Liver (tissue), 9 donors: Measurements from ENCODE around the gene COPG2. TPM values are rescaled to one million over a fixed set of nuclear protein-coding genes. Genes with fewer than 3 reads are reported as not detected.

Experiments
- DNase-seq: peaks from one replicate; pipeline ENCODE4 v3.0.0-alpha.2; 2017; ENCODE audit warnings: low spot score
- H3K27ac ChIP-seq, 2 donors: one replicate each; pipeline ENCODE4 v1.7.0; 2013; ENCODE audit warnings: inconsistent platforms in 2 of 2, low read length in 2 of 2, control low read depth in 1 of 2, low read depth in 1 of 2, mild to moderate bottlenecking in 1 of 2
- H3K27me3 ChIP-seq, 4 donors: one replicate each; pipeline versions ENCODE4 v1.6.1 to v1.7.0; 2013; ENCODE audit warnings: low read length in 3 of 4, inconsistent platforms in 1 of 4, mild to moderate bottlenecking in 1 of 4, moderate library complexity in 1 of 4; ENCODE audit not compliant: control insufficient read depth in 4 of 4, insufficient read depth in 4 of 4
- H3K36me3 ChIP-seq, 4 donors: one replicate each; pipeline versions ENCODE4 v1.6.1 to v1.7.0; 2013; ENCODE audit warnings: low read length in 3 of 4, mild to moderate bottlenecking in 3 of 4, low read depth in 1 of 4, moderate library complexity in 1 of 4; ENCODE audit not compliant: control insufficient read depth in 4 of 4, insufficient read depth in 3 of 4
- H3K4me1 ChIP-seq, 4 donors: one replicate each; pipeline versions ENCODE4 v1.6.1 to v1.7.0; 2013; ENCODE audit warnings: low read length in 3 of 4, mild to moderate bottlenecking in 3 of 4, moderate library complexity in 1 of 4; ENCODE audit not compliant: control insufficient read depth in 4 of 4, insufficient read depth in 4 of 4
- H3K4me3 ChIP-seq, 3 donors: one replicate each; pipeline versions ENCODE4 v1.6.1 to v1.7.0; 2013; ENCODE audit warnings: low read length in 3 of 3, control low read depth in 1 of 3, low read depth in 1 of 3, mild to moderate bottlenecking in 1 of 3
- H3K9ac ChIP-seq, 2 donors: one replicate each; pipeline ENCODE4 v1.7.0; 2013; ENCODE audit warnings: low read length in 2 of 2, mild to moderate bottlenecking in 2 of 2, moderate library complexity in 2 of 2, control low read depth in 1 of 2, low read depth in 1 of 2
- H3K9me3 ChIP-seq, 4 donors: one replicate each; pipeline versions ENCODE4 v1.6.1 to v1.7.0; 2013; ENCODE audit warnings: low read length in 3 of 4; ENCODE audit not compliant: control insufficient read depth in 4 of 4
- ATF3 ChIP-seq: IDR thresholded peaks from 2 replicates; pipeline ENCODE4 v1.6.1; 2016; ENCODE audit warnings: antibody characterized with exemption
- CTCF ChIP-seq: fragments of 150-350 bp; IDR thresholded peaks from 2 replicates; pipeline ENCODE4 v1.5.1; 2017; ENCODE audit warnings: improper control_type of control experiment, low read depth, low read length; ENCODE audit not compliant: missing input control
- EGR1 ChIP-seq, 2 donors: IDR thresholded peaks; 2 replicates each; pipeline ENCODE4 v1.6.1; 2016 to 2018; ENCODE audit warnings: antibody characterized with exemption in 2 of 2, low read depth in 2 of 2
- FOXA1 ChIP-seq: IDR thresholded peaks from 2 replicates; pipeline ENCODE4 v1.6.1; 2016; ENCODE audit warnings: antibody characterized with exemption
- FOXA2 ChIP-seq: IDR thresholded peaks from 2 replicates; pipeline ENCODE4 v1.6.1; 2016; ENCODE audit warnings: antibody characterized with exemption
- GABPA ChIP-seq, 2 donors: IDR thresholded peaks in 1 of 2; conservative IDR thresholded peaks in 1 of 2; 2 replicates each; pipeline ENCODE4 v1.6.1; 2016; ENCODE audit warnings: antibody characterized with exemption in 2 of 2, mild to moderate bottlenecking in 1 of 2, moderate library complexity in 1 of 2
- HNF4A ChIP-seq, 2 donors: conservative IDR thresholded peaks; 2 replicates each; pipeline ENCODE4 v1.6.1; 2016; ENCODE audit warnings: antibody characterized with exemption in 2 of 2, mild to moderate bottlenecking in 2 of 2
- HNF4G ChIP-seq: IDR thresholded peaks from 2 replicates; pipeline ENCODE4 v1.6.1; 2016; ENCODE audit warnings: antibody characterized with exemption
- JUND ChIP-seq, 2 donors: IDR thresholded peaks; 2 replicates each; pipeline ENCODE4 v1.6.1; 2016; ENCODE audit warnings: antibody characterized with exemption in 2 of 2
- NR2F2 ChIP-seq: IDR thresholded peaks from 2 replicates; pipeline ENCODE4 v1.6.1; 2016; ENCODE audit warnings: antibody characterized with exemption
- RAD21 ChIP-seq, 2 donors: IDR thresholded peaks; 2 replicates each; pipeline ENCODE4 v1.6.1; 2016; ENCODE audit warnings: antibody characterized with exemption in 2 of 2, mild to moderate bottlenecking in 2 of 2
- RXRA ChIP-seq, 2 donors: IDR thresholded peaks; 2 replicates each; pipeline ENCODE4 v1.6.1; 2017 to 2018; ENCODE audit warnings: antibody characterized with exemption in 2 of 2, mild to moderate bottlenecking in 1 of 2
- SP1 ChIP-seq: IDR thresholded peaks from 2 replicates; pipeline ENCODE4 v1.6.1; 2018; ENCODE audit warnings: antibody characterized with exemption, mild to moderate bottlenecking
- TAF1 ChIP-seq: conservative IDR thresholded peaks from 2 replicates; pipeline ENCODE4 v1.6.1; 2016; ENCODE audit warnings: antibody characterized with exemption, mild to moderate bottlenecking
- YY1 ChIP-seq: IDR thresholded peaks from 2 replicates; pipeline ENCODE4 v1.6.1; 2016; ENCODE audit warnings: antibody characterized with exemption, mild to moderate bottlenecking
- ZBTB33 ChIP-seq: IDR thresholded peaks from 2 replicates; pipeline ENCODE4 v1.6.1; 2016; ENCODE audit warnings: antibody characterized with exemption
- WGBS: extraction: QIAGEN DNeasy Blood & Tissue Kit; methylation state at CpG from one replicate; pipeline ENCODE4 v1.1.7; 2013; 5-methylcytosine and 5-hydroxymethylcytosine counted together
- polyA plus RNA-seq, 2 donors: library from polyadenylated mRNA; stranded (reverse) in 1 of 2; unstranded in 1 of 2; fragments of 200-250 nt in 1 of 2; fragments of >200 nt in 1 of 2; fragmentation: Nextera tagmentation in 1 of 2; extraction: Ambion mirVana in 1 of 2; gene quantifications; one replicate each; pipeline versions ENCODE4 v1.2.1 to v1.2.3, GENCODE V29; 2013 to 2015
- total RNA-seq, 2 donors: library from RNA; depleted of rRNA; stranded (reverse); fragments of >200 nt; gene quantifications; one replicate each; pipeline ENCODE4 v1.2.3, GENCODE V29; 2014
- TF ChIP-seq, protein P1 (sequence below): IDR thresholded peaks from 2 replicates; pipeline ENCODE4 v1.6.1; 2016; ENCODE audit warnings: antibody characterized with exemption
- TF ChIP-seq, protein P2 (sequence below): IDR thresholded peaks from 2 replicates; pipeline ENCODE4 v1.6.1; 2016; ENCODE audit warnings: antibody characterized with exemption, mild to moderate bottlenecking
- donor health status: healthy.
- donor health status: healthy.
- donor health status: healthy.
- donor health status: healthy.
- donor health status: healthy.

Gene COPG2
- total and polyA plus RNA-seq, 4 donors = 0.99 to 10.3 (median 4.7) TPM

GRCh38 chr7:130560972-130561371 lies 107.6 kb downstream of the COPG2 start:
- Histone ChIP-seq H3K4me1 (no peaks in the 10 kb centered on the region), H3K9ac (no peak overlapping the region), H3K9me3 (no peaks in the 10 kb centered on the region), H3K27me3 (no peaks in the 10 kb centered on the region), H3K36me3 (no peaks in the 10 kb centered on the region), H3K27ac (no peak overlapping the region), H3K4me3 (no peak overlapping the region)
- DNase-seq = no peak
- 25% methylated on average over 1 of the region's 1 CpG for WGBS
- TF ChIP-seq YY1 (peak; percentile 54), RXRA (IDR thresholded peaks at IDR 0.05) (no peak), ATF3 (no peak), HNF4G (no peak), EGR1 (IDR thresholded peaks at IDR 0.05; ENCODE audit: low read depth in 2 of 2) (no peak), RAD21 (IDR thresholded peaks at IDR 0.05) (peak; percentile 91), ZBTB33 (no peak), GABPA (IDR thresholded peaks at IDR 0.05 in 1 of 2, conservative IDR thresholded peaks at IDR 0.05 in 1 of 2) (no peak), HNF4A (conservative IDR thresholded peaks at IDR 0.05) (peak in 1 of 2 donors; percentile 32), FOXA2 (no peak), TAF1 (no peak), CTCF (peak; percentile 56), FOXA1 (no peak), JUND (IDR thresholded peaks at IDR 0.05) (no peak), SP1 (no peak), NR2F2 (no peak)
- TF ChIP-seq, protein P1, sequence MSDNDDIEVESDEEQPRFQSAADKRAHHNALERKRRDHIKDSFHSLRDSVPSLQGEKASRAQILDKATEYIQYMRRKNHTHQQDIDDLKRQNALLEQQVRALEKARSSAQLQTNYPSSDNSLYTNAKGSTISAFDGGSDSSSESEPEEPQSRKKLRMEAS = no peak
- TF ChIP-seq, protein P2, sequence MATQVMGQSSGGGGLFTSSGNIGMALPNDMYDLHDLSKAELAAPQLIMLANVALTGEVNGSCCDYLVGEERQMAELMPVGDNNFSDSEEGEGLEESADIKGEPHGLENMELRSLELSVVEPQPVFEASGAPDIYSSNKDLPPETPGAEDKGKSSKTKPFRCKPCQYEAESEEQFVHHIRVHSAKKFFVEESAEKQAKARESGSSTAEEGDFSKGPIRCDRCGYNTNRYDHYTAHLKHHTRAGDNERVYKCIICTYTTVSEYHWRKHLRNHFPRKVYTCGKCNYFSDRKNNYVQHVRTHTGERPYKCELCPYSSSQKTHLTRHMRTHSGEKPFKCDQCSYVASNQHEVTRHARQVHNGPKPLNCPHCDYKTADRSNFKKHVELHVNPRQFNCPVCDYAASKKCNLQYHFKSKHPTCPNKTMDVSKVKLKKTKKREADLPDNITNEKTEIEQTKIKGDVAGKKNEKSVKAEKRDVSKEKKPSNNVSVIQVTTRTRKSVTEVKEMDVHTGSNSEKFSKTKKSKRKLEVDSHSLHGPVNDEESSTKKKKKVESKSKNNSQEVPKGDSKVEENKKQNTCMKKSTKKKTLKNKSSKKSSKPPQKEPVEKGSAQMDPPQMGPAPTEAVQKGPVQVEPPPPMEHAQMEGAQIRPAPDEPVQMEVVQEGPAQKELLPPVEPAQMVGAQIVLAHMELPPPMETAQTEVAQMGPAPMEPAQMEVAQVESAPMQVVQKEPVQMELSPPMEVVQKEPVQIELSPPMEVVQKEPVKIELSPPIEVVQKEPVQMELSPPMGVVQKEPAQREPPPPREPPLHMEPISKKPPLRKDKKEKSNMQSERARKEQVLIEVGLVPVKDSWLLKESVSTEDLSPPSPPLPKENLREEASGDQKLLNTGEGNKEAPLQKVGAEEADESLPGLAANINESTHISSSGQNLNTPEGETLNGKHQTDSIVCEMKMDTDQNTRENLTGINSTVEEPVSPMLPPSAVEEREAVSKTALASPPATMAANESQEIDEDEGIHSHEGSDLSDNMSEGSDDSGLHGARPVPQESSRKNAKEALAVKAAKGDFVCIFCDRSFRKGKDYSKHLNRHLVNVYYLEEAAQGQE = no peak
